ENCODE results near the gene GPR39. TPM values are rescaled to one million over a fixed set of nuclear protein-coding genes. Genes with fewer than 3 reads are reported as not detected.

The GPR39 gene
- not detected for total RNA-seq

GRCh38 chr2:132416723-132417395 is at the start of gene GPR39:
TSS of gene GPR39 (plus strand) at chr2:132416805.
- CTCF ChIA-PET = interaction anchor here (1.3 kb wide), 1 partner anchor 9 kb away, joined by 3 read pairs; no protein-coding TSS in a partner anchor
- Mint-ChIP-seq H3K36me3 (ENCODE audit: low read depth) (no peaks in the 10 kb centered on the region), H3K4me1 (no peaks in the 10 kb centered on the region)

GRCh38 chr2:132368191-132368590 is 48.4 kb upstream of the GPR39 start:
- H3K4me1 Mint-ChIP-seq = no peaks in the 10 kb centered on the region
- H3K4me3 Mint-ChIP-seq = no peak overlapping the region
- DNase-seq = no peak
- H3K9me3 Mint-ChIP-seq = peaks cover 17% of the 10 kb centered on the region
- no peaks in the 10 kb centered on the region for H3K27me3 Mint-ChIP-seq
- ChIA-PET CTCF (no interaction called here), POLR2A (no interaction called here)
- no peak overlapping the region for H3K27ac Mint-ChIP-seq
- H3K36me3 Mint-ChIP-seq (ENCODE audit: low read depth) = no peaks in the 10 kb centered on the region

More at GRCh38 chr2:132416723-132417395, at the start of gene GPR39:
- POLR2A ChIA-PET = no interaction called here
- DNase-seq = no peak
- no peak within 1 kb of the TSS for H3K4me3 Mint-ChIP-seq
- H3K9me3 Mint-ChIP-seq = no peaks in the 10 kb centered on the region
- H3K27ac Mint-ChIP-seq = no peak within 1 kb of the TSS
- no peaks in the 10 kb centered on the region for H3K27me3 Mint-ChIP-seq

- ChIA-PET POLR2A (no interaction called here), CTCF (no interaction called here)
- H3K36me3 Mint-ChIP-seq (ENCODE audit: low read depth) = no peaks in the 10 kb centered on the region
- no peak overlapping the region for H3K27ac Mint-ChIP-seq
- DNase-seq = no peak
- H3K27me3 Mint-ChIP-seq = no peaks in the 10 kb centered on the region
- no peak overlapping the region for H3K4me3 Mint-ChIP-seq
- no peaks in the 10 kb centered on the region for H3K4me1 Mint-ChIP-seq
- H3K9me3 Mint-ChIP-seq = peaks cover 4% of the 10 kb centered on the region
These were observed 44.3 kb upstream of the GPR39 start for GRCh38 chr2:132372276-132372675.

DNA sequence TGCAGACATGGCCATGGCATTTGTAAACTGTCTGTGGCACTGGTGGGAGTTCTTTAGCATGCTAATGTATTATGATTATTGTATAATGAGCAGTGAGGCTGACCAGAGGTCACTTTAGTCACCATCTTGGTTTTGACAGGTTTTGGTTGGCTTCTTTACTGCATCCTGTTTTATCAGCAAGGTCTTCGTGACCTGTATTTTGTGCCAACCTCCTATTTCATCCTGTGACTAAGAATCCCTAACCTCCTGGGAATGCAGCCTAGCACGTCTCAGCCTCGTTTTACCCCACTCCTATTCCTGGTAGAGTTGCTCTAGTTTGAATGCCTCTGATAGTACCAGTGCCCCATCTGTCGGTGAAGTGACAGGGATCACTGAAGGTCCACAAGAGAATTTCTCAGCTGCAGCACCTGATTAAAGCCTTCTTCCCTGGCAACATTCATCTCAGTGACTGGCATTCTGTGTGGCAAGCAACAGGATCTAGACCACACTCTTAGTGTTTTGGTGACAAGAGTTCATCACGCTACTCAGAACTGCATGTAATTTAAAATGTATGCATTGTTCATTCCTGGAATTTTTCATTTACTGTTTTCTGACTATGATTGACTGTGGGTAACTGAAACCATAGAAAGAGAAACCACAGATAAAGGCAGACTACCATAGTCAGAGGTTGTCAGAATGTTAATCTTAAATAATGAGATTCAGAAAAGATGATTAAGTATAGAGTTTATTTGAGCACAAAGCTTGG is 43.0 kb upstream of the GPR39 start:
- Mint-ChIP-seq H3K4me1 (no peaks in the 10 kb centered on the region), H3K4me3 (no peak overlapping the region), H3K27ac (no peak overlapping the region), H3K9me3 (peaks cover 4% of the 10 kb centered on the region), H3K36me3 (ENCODE audit: low read depth) (no peaks in the 10 kb centered on the region), H3K27me3 (no peaks in the 10 kb centered on the region)
- POLR2A ChIA-PET = no interaction called here
- CTCF ChIA-PET = no interaction called here
- DNase-seq = no peak

- H3K36me3 Mint-ChIP-seq (ENCODE audit: low read depth) = no peaks in the 10 kb centered on the region
- ChIA-PET CTCF (no interaction called here), POLR2A (no interaction called here)
- peaks cover 4% of the 10 kb centered on the region for H3K9me3 Mint-ChIP-seq
- H3K4me3 Mint-ChIP-seq = no peak overlapping the region
- H3K27me3 Mint-ChIP-seq = no peaks in the 10 kb centered on the region
- H3K4me1 Mint-ChIP-seq = no peaks in the 10 kb centered on the region
- no peak for DNase-seq
- no peak overlapping the region for H3K27ac Mint-ChIP-seq
These were observed 42.5 kb upstream of the GPR39 start for GRCh38 chr2:132374151-132374550.

GRCh38 chr2:132374551-132374950 is 42.1 kb upstream of the GPR39 start:
- no peak for DNase-seq
- Mint-ChIP-seq H3K4me3 (no peak overlapping the region), H3K9me3 (peaks cover 4% of the 10 kb centered on the region), H3K4me1 (no peaks in the 10 kb centered on the region), H3K27me3 (no peaks in the 10 kb centered on the region), H3K36me3 (ENCODE audit: low read depth) (no peaks in the 10 kb centered on the region), H3K27ac (no peak overlapping the region)
- ChIA-PET POLR2A (no interaction called here), CTCF (no interaction called here)

- no peak for DNase-seq
- Mint-ChIP-seq H3K27ac (no peak overlapping the region), H3K27me3 (no peaks in the 10 kb centered on the region), H3K4me1 (no peaks in the 10 kb centered on the region), H3K36me3 (ENCODE audit: low read depth) (no peaks in the 10 kb centered on the region), H3K4me3 (no peak overlapping the region), H3K9me3 (peaks cover 4% of the 10 kb centered on the region)
- CTCF ChIA-PET = no interaction called here
- POLR2A ChIA-PET = no interaction called here
These were observed 41.6 kb upstream of the GPR39 start for GRCh38 chr2:132374961-132375360.

DNA sequence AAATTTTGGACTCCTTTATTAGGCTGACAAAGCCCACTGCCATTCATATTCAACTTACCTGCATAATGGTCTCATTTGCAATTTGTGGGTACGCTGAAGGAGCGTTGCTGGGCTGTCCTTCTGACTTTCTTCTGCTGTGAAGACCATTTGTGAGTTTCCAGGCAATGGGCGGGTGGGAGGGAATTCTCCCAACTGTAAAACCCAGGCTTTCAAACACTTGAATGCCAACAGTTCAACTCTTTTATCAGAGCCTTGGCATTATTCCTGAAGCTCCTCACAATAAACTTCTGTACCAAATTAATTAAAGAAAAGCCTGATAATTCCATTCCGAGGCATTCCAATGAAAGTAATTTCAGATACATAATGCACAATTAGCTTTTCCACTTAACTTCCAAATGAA is 35.2 kb upstream of the GPR39 start:
- Mint-ChIP-seq H3K4me3 (no peak overlapping the region), H3K27ac (no peak overlapping the region), H3K9me3 (no peaks in the 10 kb centered on the region), H3K36me3 (ENCODE audit: low read depth) (no peaks in the 10 kb centered on the region), H3K4me1 (no peaks in the 10 kb centered on the region), H3K27me3 (no peaks in the 10 kb centered on the region)
- POLR2A ChIA-PET = no interaction called here
- DNase-seq = no peak
- CTCF ChIA-PET = no interaction called here

- CTCF ChIA-PET = no interaction called here
- Mint-ChIP-seq H3K36me3 (ENCODE audit: low read depth) (no peaks in the 10 kb centered on the region), H3K4me3 (no peak overlapping the region), H3K27ac (no peak overlapping the region), H3K9me3 (no peaks in the 10 kb centered on the region), H3K27me3 (no peaks in the 10 kb centered on the region), H3K4me1 (no peaks in the 10 kb centered on the region)
- POLR2A ChIA-PET = no interaction called here
- no peak for DNase-seq
These were observed 32.6 kb upstream of the GPR39 start for GRCh38 chr2:132383956-132384355.

GRCh38 chr2:132384491-132385151 is 32.0 kb upstream of the GPR39 start:
- CTCF ChIA-PET = no interaction called here
- no peaks in the 10 kb centered on the region for H3K27me3 Mint-ChIP-seq
- DNase-seq = no peak
- H3K27ac Mint-ChIP-seq = no peak overlapping the region
- H3K36me3 Mint-ChIP-seq (ENCODE audit: low read depth) = no peaks in the 10 kb centered on the region
- H3K4me3 Mint-ChIP-seq = no peak overlapping the region
- H3K9me3 Mint-ChIP-seq = no peaks in the 10 kb centered on the region
- POLR2A ChIA-PET = no interaction called here
- H3K4me1 Mint-ChIP-seq = no peaks in the 10 kb centered on the region

- Mint-ChIP-seq H3K9me3 (no peaks in the 10 kb centered on the region), H3K4me1 (no peaks in the 10 kb centered on the region), H3K36me3 (ENCODE audit: low read depth) (no peaks in the 10 kb centered on the region), H3K4me3 (no peak overlapping the region), H3K27me3 (no peaks in the 10 kb centered on the region), H3K27ac (no peak overlapping the region)
- CTCF ChIA-PET = no interaction called here
- DNase-seq = no peak
- POLR2A ChIA-PET = no interaction called here
These were observed 29.5 kb upstream of the GPR39 start for GRCh38 chr2:132387126-132387525.

DNA sequence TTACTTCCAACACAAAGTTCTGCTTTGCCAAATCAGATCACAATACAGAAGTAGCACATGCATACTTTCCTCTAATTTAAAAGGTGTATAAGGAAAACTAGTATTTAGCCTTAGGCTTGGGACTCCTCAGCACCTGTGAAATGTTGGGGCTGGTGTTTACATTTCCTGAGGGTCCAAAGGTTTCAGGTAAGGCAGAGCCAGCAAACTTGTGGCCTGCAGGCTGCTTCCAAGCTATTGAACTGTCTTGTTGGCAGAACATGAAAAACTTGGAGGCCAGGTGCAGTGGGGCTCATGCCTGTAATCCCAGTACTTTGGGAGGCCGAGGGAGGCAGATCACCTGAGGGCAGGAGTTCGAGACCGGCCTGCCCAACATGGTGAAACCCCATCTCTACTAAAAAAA is 26.5 kb upstream of the GPR39 start:
- no peaks in the 10 kb centered on the region for H3K36me3 Mint-ChIP-seq (ENCODE audit: low read depth)
- H3K27me3 Mint-ChIP-seq = no peaks in the 10 kb centered on the region
- H3K4me3 Mint-ChIP-seq = no peak overlapping the region
- DNase-seq = no peak
- H3K9me3 Mint-ChIP-seq = peaks cover 2% of the 10 kb centered on the region
- POLR2A ChIA-PET = no interaction called here
- H3K4me1 Mint-ChIP-seq = no peaks in the 10 kb centered on the region
- no peak overlapping the region for H3K27ac Mint-ChIP-seq
- CTCF ChIA-PET = no interaction called here

- DNase-seq = no peak
- ChIA-PET POLR2A (no interaction called here), CTCF (no interaction called here)
- H3K27ac Mint-ChIP-seq = no peak overlapping the region
- no peaks in the 10 kb centered on the region for H3K27me3 Mint-ChIP-seq
- peaks cover 6% of the 10 kb centered on the region for H3K9me3 Mint-ChIP-seq
- no peaks in the 10 kb centered on the region for H3K4me1 Mint-ChIP-seq
- no peaks in the 10 kb centered on the region for H3K36me3 Mint-ChIP-seq (ENCODE audit: low read depth)
- no peak overlapping the region for H3K4me3 Mint-ChIP-seq
These were observed 25.2 kb upstream of the GPR39 start for GRCh38 chr2:132391378-132391777.

DNA sequence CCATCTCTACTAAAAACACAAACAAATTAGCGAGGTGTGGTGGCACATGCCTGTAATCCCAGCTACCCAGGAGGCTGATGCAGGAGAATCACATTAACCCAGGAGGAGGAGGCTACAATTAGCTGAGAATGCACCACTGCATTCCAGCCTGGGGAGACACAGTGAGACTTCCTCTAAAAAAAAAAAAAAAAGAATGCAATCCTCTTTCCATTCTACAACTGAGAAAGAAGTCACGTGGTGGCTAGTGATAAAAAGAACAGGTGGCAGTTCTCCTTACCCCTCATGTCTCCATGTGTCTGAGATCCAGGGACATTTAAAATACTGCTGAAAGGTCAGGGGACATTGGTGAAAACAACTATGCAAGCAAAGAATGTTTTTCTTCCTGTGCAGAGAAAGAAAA is 24.4 kb upstream of the GPR39 start:
- H3K36me3 Mint-ChIP-seq (ENCODE audit: low read depth) = no peaks in the 10 kb centered on the region
- POLR2A ChIA-PET = no interaction called here
- H3K4me3 Mint-ChIP-seq = no peak overlapping the region
- no peaks in the 10 kb centered on the region for H3K27me3 Mint-ChIP-seq
- H3K9me3 Mint-ChIP-seq = peaks cover 6% of the 10 kb centered on the region
- no peak for DNase-seq
- no peaks in the 10 kb centered on the region for H3K4me1 Mint-ChIP-seq
- H3K27ac Mint-ChIP-seq = no peak overlapping the region
- CTCF ChIA-PET = no interaction called here

Measured in activated CD4-positive, alpha-beta memory T cell treated with anti-CD3 and anti-CD28 coated beads, Interleukin-2, amount 10 ng/mL, durations not matched to agents 7 days and 5 days (primary cell).